Measurements from ENCODE around the gene KCNH1.

- no peak for TF ChIP-seq CTCF (IDR thresholded peaks at IDR 0.05; ENCODE audit: low read depth, low read length)
- TF ChIP-seq POLR2A (IDR thresholded peaks at IDR 0.05; ENCODE audit: extremely low read depth, insufficient read length), result no peak
- TF ChIP-seq MAX (IDR thresholded peaks at IDR 0.05; ENCODE audit: low read depth, low read length), result no peak
These were observed 65.0 kb downstream of the KCNH1 start for GRCh38 chr1:211068976-211069375.
